NCI-H2196 treated with DMSO at 0.1 percent for 48 hours (cell line): Measurements from ENCODE around the gene TNXB.
"Not testable (repeated sequence)": the region's sequence is repeated elsewhere in the genome, so short reads cannot be mapped to it uniquely, and the experiment has no call there.

Experiments used
- DNase-seq: peaks from one replicate; lab custom pipeline; 2025; ENCODE audit not compliant: unreplicated experiment; lab: John Stamatoyannopoulos, UW

The TNXB gene

GRCh38 chr6:32113386-32114352 lies 4.5 kb upstream of the TNXB start:
- peak; percentile 52 for DNase-seq

GRCh38 chr6:32112431-32112980 lies 3.4 kb upstream of the TNXB start:
- no peak for DNase-seq

- DNase-seq: no peak
These were observed 2.4 kb upstream of the TNXB start for GRCh38 chr6:32111424-32112066.

GRCh38 chr6:32110632-32111031 lies 1.5 kb upstream of the TNXB start:
- DNase-seq: no peak

GRCh38 chr6:32109765-32110160 lies 625 bp upstream of the TNXB start:
- no peak for DNase-seq

- DNase-seq: no peak
These were observed 418 bp downstream of the TNXB start for GRCh38 chr6:32108727-32109113.

- DNase-seq: no peak
These were observed 977 bp downstream of the TNXB start for GRCh38 chr6:32108094-32108627.

GRCh38 chr6:32107406-32107805 lies 1.7 kb downstream of the TNXB start:
- DNase-seq: no peak

- DNase-seq: no peak
These were observed 3.7 kb downstream of the TNXB start for GRCh38 chr6:32105433-32105832.

- DNase-seq: no peak
These were observed 6.9 kb downstream of the TNXB start for GRCh38 chr6:32102255-32102654.

- DNase-seq: not testable (repeated sequence)
These were observed 8.9 kb downstream of the TNXB start for GRCh38 chr6:32100251-32100650.

- DNase-seq: no peak
These were observed 11.8 kb downstream of the TNXB start for GRCh38 chr6:32097364-32097763.

GRCh38 chr6:32096394-32097258 lies 12.5 kb downstream of the TNXB start:
- no peak for DNase-seq

GRCh38 chr6:32096087-32096393 lies 13.1 kb downstream of the TNXB start:
- DNase-seq: no peak

- DNase-seq: no peak
These were observed 13.6 kb downstream of the TNXB start for GRCh38 chr6:32095338-32096086.

- DNase-seq: peak; percentile 22
These were observed 16.2 kb downstream of the TNXB start for GRCh38 chr6:32092760-32093497.

GRCh38 chr6:32089082-32089828 lies 19.9 kb downstream of the TNXB start:
- DNase-seq: no peak

GRCh38 chr6:32088487-32089049 lies 20.6 kb downstream of the TNXB start:
- DNase-seq: no peak
